Measurements from ENCODE around the gene ABL2. TPM values are rescaled to one million over a fixed set of nuclear protein-coding genes. Genes with fewer than 3 reads are reported as not detected.
A peak's percentile ranks its signal among the peaks of the same experiment; 100 is the strongest.
"Not testable (repeated sequence)": the region's sequence is repeated elsewhere in the genome, so short reads cannot be mapped to it uniquely, and the experiment has no call there.

ABL2 gene
- polyA plus RNA-seq, 1 donor: 7.7 TPM

GRCh38 chr1:179135168-179135567 lies 94.3 kb downstream of the ABL2 start:
- not testable (repeated sequence) for DNase-seq (ENCODE audit: low read depth)

GRCh38 chr1:179129702-179130473 lies 99.6 kb downstream of the ABL2 start:
- no peak for DNase-seq (ENCODE audit: low read depth)

- DNase-seq (ENCODE audit: low read depth): no peak
These were observed 101.0 kb downstream of the ABL2 start for GRCh38 chr1:179128520-179128919.

GRCh38 chr1:179127163-179127895 lies 102.1 kb downstream of the ABL2 start:
- DNase-seq (ENCODE audit: low read depth): no peak

GRCh38 chr1:179126338-179127060 lies 103.0 kb downstream of the ABL2 start:
- no peak for DNase-seq (ENCODE audit: low read depth)

GRCh38 chr1:179124873-179125272 lies 104.6 kb downstream of the ABL2 start:
- DNase-seq (ENCODE audit: low read depth): no peak

GRCh38 chr1:179121159-179121938 lies 108.1 kb downstream of the ABL2 start:
- DNase-seq (ENCODE audit: low read depth): peak; percentile 29

- no peak for DNase-seq (ENCODE audit: low read depth)
These were observed 108.7 kb downstream of the ABL2 start for GRCh38 chr1:179120736-179121135.

GRCh38 chr1:179119513-179119912 lies 110.0 kb downstream of the ABL2 start:
- no peak for DNase-seq (ENCODE audit: low read depth)

GRCh38 chr1:179115181-179115580 lies 114.3 kb downstream of the ABL2 start:
- DNase-seq (ENCODE audit: low read depth): no peak

- DNase-seq (ENCODE audit: low read depth): no peak
These were observed 120.8 kb downstream of the ABL2 start for GRCh38 chr1:179108644-179109043.

- no peak for DNase-seq (ENCODE audit: low read depth)
These were observed 121.5 kb downstream of the ABL2 start for GRCh38 chr1:179107706-179108629.

GRCh38 chr1:179105393-179105792 lies 124.1 kb downstream of the ABL2 start:
- no peak for DNase-seq (ENCODE audit: low read depth)

GRCh38 chr1:179104611-179105250 lies 124.7 kb downstream of the ABL2 start:
- DNase-seq (ENCODE audit: low read depth): no peak

- DNase-seq (ENCODE audit: low read depth): no peak
These were observed 125.5 kb downstream of the ABL2 start for GRCh38 chr1:179103999-179104398.

- DNase-seq (ENCODE audit: low read depth): no peak
These were observed 127.9 kb downstream of the ABL2 start for GRCh38 chr1:179101566-179101965.

- no peak for DNase-seq (ENCODE audit: low read depth)
These were observed 129.6 kb downstream of the ABL2 start for GRCh38 chr1:179099891-179100290.

- DNase-seq (ENCODE audit: low read depth): no peak
These were observed 133.6 kb downstream of the ABL2 start for GRCh38 chr1:179095924-179096323.

GRCh38 chr1:179095377-179095776 lies 134.1 kb downstream of the ABL2 start:
- DNase-seq (ENCODE audit: low read depth): no peak

- no peak for DNase-seq (ENCODE audit: low read depth)
These were observed 134.7 kb downstream of the ABL2 start for GRCh38 chr1:179094818-179095217.

Data from forelimb muscle (tissue), 1 donor.